Adrenal gland (tissue), 5 donors: Measurements from ENCODE around the gene PAPOLA.

Experiments used
- CTCF ChIP-seq, 6 experiments: fragments of 450-650 bp in 4 of 6; fragments of 200-600 bp in 2 of 6; sonication (generic) in 1 of 6; IDR thresholded peaks; 1 replicate in 5 of 6; 2 replicates in 1 of 6; pipeline versions ENCODE4 v1.5.1 to v1.8.0; 2016 to 2021; ENCODE audit warnings: antibody characterized with exemption in 6 of 6, mild to moderate bottlenecking in 2 of 6, moderate library complexity in 1 of 6
- POLR2A ChIP-seq, 2 donors: fragments of 450-650 bp; IDR thresholded peaks; one replicate each; pipeline ENCODE4 v1.6.1; 2017; ENCODE audit warnings: antibody characterized with exemption in 2 of 2, mild to moderate bottlenecking in 2 of 2, moderate library complexity in 1 of 2
- donor health status: DM: no; HTN: no; CAD: no.

GRCh38 chr14:96501217-96501739 is 904 bp upstream of the PAPOLA start:
- TF ChIP-seq POLR2A (IDR thresholded peaks at IDR 0.05) (no peak), CTCF (IDR thresholded peaks at IDR 0.05) (no peak)
